Forelimb muscle (tissue), 1 donor: ENCODE measurements around the gene ERGIC1. TPM values are rescaled to one million over a fixed set of nuclear protein-coding genes. Genes with fewer than 3 reads are reported as not detected.
"Not testable (repeated sequence)": the region's sequence is repeated elsewhere in the genome, so short reads cannot be mapped to it uniquely, and the experiment has no call there.

ENCODE experiments used
- DNase-seq: peaks from one replicate; pipeline ENCODE4 v3.0.0-alpha.2; 2013; ENCODE audit warnings: low read depth
- polyA plus RNA-seq: library from polyadenylated mRNA; unstranded; fragments of 120-200 nt; gene quantifications from one replicate; pipeline ENCODE4 v1.2.1, GENCODE V29; 2013; ENCODE audit not compliant: insufficient read length

The ERGIC1 gene
- polyA plus RNA-seq: 83.4 TPM

GRCh38 chr5:172833686-172834414 lies at the start of gene ERGIC1:
Gene ERGIC1, plus strand, starts transcription at chr5:172834251. Its CDS starts 163 bp downstream, at chr5:172834414.
- peak; percentile 34 for DNase-seq

- no peak for DNase-seq
Measured at GRCh38 chr5:172785429-172786088, 48.5 kb upstream of the ERGIC1 start.

- DNase-seq: no peak
Measured at GRCh38 chr5:172786736-172787462, 47.2 kb upstream of the ERGIC1 start.

GRCh38 chr5:172787538-172787937 lies 46.5 kb upstream of the ERGIC1 start:
- not testable (repeated sequence) for DNase-seq

GRCh38 chr5:172788771-172789686 lies 45.0 kb upstream of the ERGIC1 start:
- no peak for DNase-seq

GRCh38 chr5:172789687-172790495 lies 44.2 kb upstream of the ERGIC1 start:
- DNase-seq: no peak

- no peak for DNase-seq
Measured at GRCh38 chr5:172790496-172790889, 43.6 kb upstream of the ERGIC1 start.

- DNase-seq: no peak
Measured at GRCh38 chr5:172791286-172791685, 42.8 kb upstream of the ERGIC1 start.

- DNase-seq: no peak
Measured at GRCh38 chr5:172791726-172792445, 42.2 kb upstream of the ERGIC1 start.

- no peak for DNase-seq
Measured at GRCh38 chr5:172792701-172793570, 41.1 kb upstream of the ERGIC1 start.

GRCh38 chr5:172793577-172794488 lies 40.2 kb upstream of the ERGIC1 start:
- DNase-seq: no peak

GRCh38 chr5:172795318-172795977 lies 38.6 kb upstream of the ERGIC1 start:
- DNase-seq: peak; percentile 96

GRCh38 chr5:172796306-172796705 lies 37.7 kb upstream of the ERGIC1 start:
- no peak for DNase-seq

- no peak for DNase-seq
Measured at GRCh38 chr5:172797771-172798191, 36.3 kb upstream of the ERGIC1 start.

GRCh38 chr5:172798422-172799215 lies 35.4 kb upstream of the ERGIC1 start:
- DNase-seq: no peak

GRCh38 chr5:172799416-172799815 lies 34.6 kb upstream of the ERGIC1 start:
- DNase-seq: no peak
